ENCODE measurements around the gene PSMD9.

Gene PSMD9, protein sequence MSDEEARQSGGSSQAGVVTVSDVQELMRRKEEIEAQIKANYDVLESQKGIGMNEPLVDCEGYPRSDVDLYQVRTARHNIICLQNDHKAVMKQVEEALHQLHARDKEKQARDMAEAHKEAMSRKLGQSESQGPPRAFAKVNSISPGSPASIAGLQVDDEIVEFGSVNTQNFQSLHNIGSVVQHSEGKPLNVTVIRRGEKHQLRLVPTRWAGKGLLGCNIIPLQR

GRCh38 chr12:121888478-121889273 lies at the start of gene PSMD9:
TSS of gene PSMD9 (plus strand) at chr12:121888790. CDS start at chr12:121888857, 67 bp downstream.
- DNase-seq (ENCODE audit: extremely low read depth, insufficient read length) = peak; percentile 98
- no peaks in the 10 kb centered on the region for H3K27me3 ChIP-seq (replicated peaks; ENCODE audit: control insufficient read depth, insufficient read depth, low read length)
- TF ChIP-seq CTCF (IDR thresholded peaks at IDR 0.05; ENCODE audit: insufficient read depth, low read length, poor library complexity, severe bottlenecking) = peak; percentile 91
- H3K36me3 ChIP-seq (ENCODE audit: control insufficient read depth, insufficient read depth, low read length) = peaks cover 3% of the 10 kb centered on the region; the same call in 1 of the 2 replicates
- peak within 1 kb of the TSS; percentile 89 for H3K4me3 ChIP-seq (replicated peaks; ENCODE audit: low read depth, low read length)

- Histone ChIP-seq H3K27me3 (replicated peaks; ENCODE audit: control insufficient read depth, insufficient read depth, low read length) (no peaks in the 10 kb centered on the region), H3K4me3 (replicated peaks; ENCODE audit: low read depth, low read length) (peak overlapping the region; percentile 71), H3K36me3 (ENCODE audit: control insufficient read depth, insufficient read depth, low read length) (no peaks in the 10 kb centered on the region)
- DNase-seq (ENCODE audit: extremely low read depth, insufficient read length) = peak; percentile 97
- peak; percentile 21 for TF ChIP-seq CTCF (IDR thresholded peaks at IDR 0.05; ENCODE audit: insufficient read depth, low read length, poor library complexity, severe bottlenecking)
Measured at GRCh38 chr12:121839106-121839992, 49.2 kb upstream of the PSMD9 start.

DNA sequence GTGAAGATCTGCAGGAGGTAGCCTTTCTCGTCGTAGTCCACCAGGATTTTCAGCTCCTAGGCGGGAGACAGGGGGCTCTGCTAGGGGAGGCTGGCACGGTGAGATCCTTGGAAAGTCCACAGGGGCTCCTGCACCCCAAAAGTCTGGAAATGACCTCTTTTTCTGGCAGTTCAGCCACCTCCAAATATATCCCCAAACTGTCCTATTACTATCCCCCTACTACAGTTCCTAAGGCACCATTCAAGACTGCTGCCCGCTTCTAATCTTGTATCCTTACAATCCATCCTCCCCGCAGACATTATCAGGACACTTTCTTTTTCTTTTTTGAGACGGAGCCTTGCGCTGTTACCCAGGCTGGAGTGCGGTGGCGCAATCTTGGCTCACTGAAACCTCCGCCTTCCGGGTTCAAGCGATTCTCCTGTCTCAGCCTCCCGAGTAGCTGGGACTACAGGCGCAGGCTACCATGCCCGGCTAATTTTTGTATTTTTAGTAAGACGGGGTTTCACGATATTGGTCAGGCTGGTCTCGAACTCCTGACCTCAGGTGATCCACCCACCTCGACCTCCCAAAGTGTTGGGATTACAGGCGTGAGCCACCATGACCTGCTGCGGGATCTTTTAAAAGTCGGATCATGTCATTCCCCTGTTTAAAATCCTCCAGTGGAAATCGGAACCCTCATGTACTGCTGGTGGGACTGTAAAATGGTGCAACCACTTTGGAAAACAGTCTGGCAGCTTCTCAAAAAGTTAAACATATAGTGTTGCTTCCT lies 48.4 kb upstream of the PSMD9 start:
- no peak for DNase-seq (ENCODE audit: extremely low read depth, insufficient read length)
- no peaks in the 10 kb centered on the region for H3K27me3 ChIP-seq (replicated peaks; ENCODE audit: control insufficient read depth, insufficient read depth, low read length)

DNA sequence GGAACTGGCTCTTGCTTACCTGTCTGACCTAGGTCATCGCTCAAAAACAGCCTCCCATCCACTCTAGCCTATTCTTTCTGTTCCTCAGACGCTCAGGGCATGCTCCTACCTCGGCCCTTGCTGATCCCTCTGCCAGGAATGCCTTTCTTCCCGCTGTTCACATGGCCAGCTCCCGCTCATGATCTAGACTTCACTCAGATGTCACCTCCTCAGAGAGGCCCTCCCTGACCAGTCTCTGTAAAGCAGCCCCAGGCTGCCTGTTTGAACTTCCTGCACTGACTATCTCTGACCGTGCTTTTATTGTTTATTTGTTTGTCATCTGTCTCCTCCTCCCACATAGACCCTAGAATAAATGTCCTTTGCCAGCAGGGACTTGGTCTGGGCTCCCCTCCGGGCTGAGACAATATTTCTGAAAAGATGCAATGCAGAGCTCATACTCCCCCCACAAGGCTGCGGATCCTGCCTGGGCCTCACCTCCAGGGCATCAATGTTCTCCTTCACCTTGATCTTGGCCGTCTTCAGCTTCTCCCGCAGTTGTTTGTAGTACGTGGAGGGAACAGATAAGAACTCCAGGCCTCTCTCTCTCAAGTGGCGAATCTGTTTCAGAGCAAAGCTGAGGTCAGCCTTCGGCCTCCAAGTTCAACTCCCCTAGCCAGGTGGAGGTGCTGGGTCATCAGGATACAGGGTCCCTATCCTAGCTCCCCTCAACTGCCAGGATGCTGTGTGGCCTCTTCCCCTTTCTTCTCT lies 45.2 kb upstream of the PSMD9 start:
- DNase-seq (ENCODE audit: extremely low read depth, insufficient read length) = no peak
- no peaks in the 10 kb centered on the region for H3K27me3 ChIP-seq (replicated peaks; ENCODE audit: control insufficient read depth, insufficient read depth, low read length)
- TF ChIP-seq CTCF (IDR thresholded peaks at IDR 0.05; ENCODE audit: insufficient read depth, low read length, poor library complexity, severe bottlenecking) = no peak
- no peak overlapping the region for H3K4me3 ChIP-seq (replicated peaks; ENCODE audit: low read depth, low read length)
- no peaks in the 10 kb centered on the region for H3K36me3 ChIP-seq (ENCODE audit: control insufficient read depth, insufficient read depth, low read length)

More for the DNA sequence above, 48.4 kb upstream of the PSMD9 start:
- H3K36me3 ChIP-seq (ENCODE audit: control insufficient read depth, insufficient read depth, low read length) = no peaks in the 10 kb centered on the region
- H3K4me3 ChIP-seq (replicated peaks; ENCODE audit: low read depth, low read length) = peak overlapping the region; percentile 71
- TF ChIP-seq CTCF (IDR thresholded peaks at IDR 0.05; ENCODE audit: insufficient read depth, low read length, poor library complexity, severe bottlenecking) = no peak

Measured in GM06990 (cell line).